HG02943 (cell line): ENCODE data around the gene HSD17B8.
A peak's percentile ranks its signal among the peaks of the same experiment; 100 is the strongest.

Source experiments
- ATAC-seq: cut with Tn5 transposase; IDR thresholded peaks from one replicate; pipeline ENCODE4 v1.9.1; 2021; ENCODE audit warnings: mild to moderate bottlenecking, low read depth, moderate library complexity; ENCODE audit not compliant: unreplicated experiment

The HSD17B8 gene

GRCh38 chr6:33190504-33191107 is 13.8 kb upstream of the HSD17B8 start:
- ATAC-seq, result no peak

- no peak for ATAC-seq
These were observed 12.9 kb upstream of the HSD17B8 start for GRCh38 chr6:33191383-33192104.

GRCh38 chr6:33192105-33192646 is 12.3 kb upstream of the HSD17B8 start, which contains the start of gene COL11A2:
Gene COL11A2 (minus strand): TSS chr6:33192467. CDS start chr6:33192240, 227 bp downstream.
- no peak for ATAC-seq

GRCh38 chr6:33192671-33193602 is 11.5 kb upstream of the HSD17B8 start:
- ATAC-seq, result no peak

GRCh38 chr6:33193619-33194018 is 10.8 kb upstream of the HSD17B8 start:
- ATAC-seq, result no peak

- ATAC-seq, result no peak
These were observed 9.9 kb upstream of the HSD17B8 start for GRCh38 chr6:33194431-33194979.

GRCh38 chr6:33195304-33196165 is 8.9 kb upstream of the HSD17B8 start:
- ATAC-seq, result no peak

- ATAC-seq, result no peak
These were observed 6.9 kb upstream of the HSD17B8 start for GRCh38 chr6:33197431-33198048.

GRCh38 chr6:33198159-33198852 is 6.1 kb upstream of the HSD17B8 start:
- no peak for ATAC-seq

- ATAC-seq, result no peak
These were observed 5.5 kb upstream of the HSD17B8 start for GRCh38 chr6:33198853-33199436.

GRCh38 chr6:33199687-33200218 is 4.7 kb upstream of the HSD17B8 start:
- peak; percentile 16 for ATAC-seq

GRCh38 chr6:33200219-33201146 is 4.0 kb upstream of the HSD17B8 start, which contains the start of the genes RXRB and SLC39A7:
Gene RXRB (minus strand): TSS chr6:33200665. CDS start chr6:33200476, 189 bp downstream.
Gene SLC39A7 (plus strand): TSS chr6:33200867. CDS start chr6:33201246, 379 bp downstream.
- peak; percentile 53 for ATAC-seq

GRCh38 chr6:33201147-33201545 is 3.3 kb upstream of the HSD17B8 start:
- no peak for ATAC-seq

- ATAC-seq, result no peak
These were observed 2.5 kb upstream of the HSD17B8 start for GRCh38 chr6:33201935-33202334.

GRCh38 chr6:33202799-33203198 is 1.7 kb upstream of the HSD17B8 start:
- ATAC-seq, result no peak

GRCh38 chr6:33203443-33204164 is 851 bp upstream of the HSD17B8 start:
- ATAC-seq, result no peak
